ENCODE measurements around the gene SYT2. TPM values are rescaled to one million over a fixed set of nuclear protein-coding genes. Genes with fewer than 3 reads are reported as not detected.

SYT2 gene
- total RNA-seq, 1 donor from 2014 or later: not detected

DNA sequence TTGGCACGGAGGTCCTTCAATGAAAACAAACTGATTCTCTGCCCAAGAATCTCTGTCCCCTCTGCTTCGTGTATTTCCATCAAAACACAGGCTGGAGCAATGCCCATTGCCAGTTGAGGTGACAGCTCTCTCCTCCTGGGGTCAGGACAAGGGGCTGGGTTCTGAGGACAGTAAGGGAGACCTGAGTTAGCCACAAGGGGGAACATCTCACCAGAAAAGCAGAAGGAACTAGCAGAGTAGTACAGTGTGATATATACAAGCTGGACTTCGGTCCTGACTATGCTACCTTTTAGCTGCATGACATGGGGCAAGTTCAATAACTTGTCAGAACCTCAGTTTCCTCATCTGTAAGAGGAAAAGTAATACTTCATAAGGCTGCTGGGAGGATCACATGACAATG, 50.3 kb downstream of the SYT2 start:
- H3K4me3 Mint-ChIP-seq (ENCODE audit: low read depth): no peak overlapping the region
- intact Hi-C loops (cut with micrococcal nuclease): no loop called here
- H3K36me3 Mint-ChIP-seq (ENCODE audit: low read depth): no peaks in the 10 kb centered on the region
- no peak for DNase-seq (ENCODE audit: low spot score)
- H3K4me1 Mint-ChIP-seq (ENCODE audit: low read depth): no peaks in the 10 kb centered on the region
- no peaks in the 10 kb centered on the region for H3K9me3 Mint-ChIP-seq
- H3K27me3 Mint-ChIP-seq (ENCODE audit: low read depth): peaks cover 24% of the 10 kb centered on the region
- H3K27ac Mint-ChIP-seq: no peak overlapping the region

DNA sequence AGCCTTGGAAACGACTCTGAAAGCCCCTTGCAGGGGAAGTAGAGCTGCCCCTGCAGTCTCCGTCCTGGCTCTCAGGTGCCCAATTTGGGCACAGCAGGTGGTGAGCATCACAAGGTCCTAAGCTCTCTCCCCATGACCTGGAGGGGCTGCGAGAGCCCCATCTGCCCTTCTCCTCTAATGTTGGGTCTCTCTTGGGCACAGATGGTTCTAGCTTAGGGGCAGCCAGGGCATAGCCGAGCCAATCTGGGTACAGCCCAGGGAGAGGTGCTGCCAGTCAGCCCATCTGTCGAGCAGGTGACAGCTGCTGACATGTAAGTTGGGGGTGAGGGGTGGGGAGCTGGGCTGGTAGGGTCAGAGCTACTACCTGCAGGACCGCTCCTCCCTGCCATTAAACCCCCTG, 50.7 kb downstream of the SYT2 start:
- H3K27ac Mint-ChIP-seq: no peak overlapping the region

DNA sequence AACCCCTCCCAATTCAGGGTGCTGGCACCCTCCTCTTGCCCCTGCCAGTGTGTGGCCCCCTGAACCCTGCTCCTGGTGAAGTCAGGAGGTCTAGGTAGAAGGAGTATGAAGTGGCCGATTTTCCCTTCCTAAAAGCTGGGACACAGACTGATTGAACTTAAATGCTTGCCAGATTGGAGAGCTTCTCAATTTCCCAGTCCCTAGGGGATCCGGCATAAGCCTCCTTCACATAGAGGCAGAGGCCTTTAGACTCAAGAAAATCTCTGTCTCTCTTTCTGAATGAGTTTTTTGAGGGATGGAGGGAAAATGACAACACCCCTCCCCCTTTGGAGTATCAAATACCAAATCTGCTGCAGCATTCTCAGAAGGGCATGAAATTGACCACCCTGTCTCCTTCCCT, 51.5 kb downstream of the SYT2 start:
- DNase-seq (ENCODE audit: low spot score): no peak
- intact Hi-C loops (cut with micrococcal nuclease): no loop called here
- Mint-ChIP-seq H3K4me1 (ENCODE audit: low read depth) (no peaks in the 10 kb centered on the region), H3K9me3 (no peaks in the 10 kb centered on the region), H3K4me3 (ENCODE audit: low read depth) (no peak overlapping the region), H3K27ac (no peak overlapping the region), H3K36me3 (ENCODE audit: low read depth) (no peaks in the 10 kb centered on the region), H3K27me3 (ENCODE audit: low read depth) (peaks cover 24% of the 10 kb centered on the region)

More for the DNA sequence above, 50.7 kb downstream of the SYT2 start:
- no peaks in the 10 kb centered on the region for H3K36me3 Mint-ChIP-seq (ENCODE audit: low read depth)
- no peak overlapping the region for H3K4me3 Mint-ChIP-seq (ENCODE audit: low read depth)
- no peaks in the 10 kb centered on the region for H3K9me3 Mint-ChIP-seq
- no peak for DNase-seq (ENCODE audit: low spot score)
- H3K4me1 Mint-ChIP-seq (ENCODE audit: low read depth): no peaks in the 10 kb centered on the region
- intact Hi-C loops (cut with micrococcal nuclease): no loop called here
- peaks cover 24% of the 10 kb centered on the region for H3K27me3 Mint-ChIP-seq (ENCODE audit: low read depth)

GRCh38 chr1:202658251-202658759, 51.9 kb downstream of the SYT2 start:
- Mint-ChIP-seq H3K9me3 (no peaks in the 10 kb centered on the region), H3K4me3 (ENCODE audit: low read depth) (no peak overlapping the region), H3K27ac (no peak overlapping the region), H3K4me1 (ENCODE audit: low read depth) (no peaks in the 10 kb centered on the region), H3K36me3 (ENCODE audit: low read depth) (no peaks in the 10 kb centered on the region), H3K27me3 (ENCODE audit: low read depth) (peaks cover 21% of the 10 kb centered on the region)
- no peak for DNase-seq (ENCODE audit: low spot score)
- intact Hi-C loops (cut with micrococcal nuclease): no loop called here

- Mint-ChIP-seq H3K4me3 (ENCODE audit: low read depth) (no peak overlapping the region), H3K27me3 (ENCODE audit: low read depth) (peaks cover 25% of the 10 kb centered on the region), H3K27ac (no peak overlapping the region), H3K36me3 (ENCODE audit: low read depth) (no peaks in the 10 kb centered on the region), H3K9me3 (no peaks in the 10 kb centered on the region), H3K4me1 (ENCODE audit: low read depth) (no peaks in the 10 kb centered on the region)
- no peak for DNase-seq (ENCODE audit: low spot score)
- intact Hi-C loops (cut with micrococcal nuclease): no loop called here
These were observed 53.2 kb downstream of the SYT2 start for GRCh38 chr1:202656951-202657646.

GRCh38 chr1:202656057-202656456, 54.2 kb downstream of the SYT2 start:
- no peak for DNase-seq (ENCODE audit: low spot score)
- no peaks in the 10 kb centered on the region for H3K9me3 Mint-ChIP-seq
- peaks cover 27% of the 10 kb centered on the region for H3K27me3 Mint-ChIP-seq (ENCODE audit: low read depth)
- no peak overlapping the region for H3K4me3 Mint-ChIP-seq (ENCODE audit: low read depth)
- H3K36me3 Mint-ChIP-seq (ENCODE audit: low read depth): no peaks in the 10 kb centered on the region
- no peaks in the 10 kb centered on the region for H3K4me1 Mint-ChIP-seq (ENCODE audit: low read depth)
- H3K27ac Mint-ChIP-seq: no peak overlapping the region
- intact Hi-C loops (cut with micrococcal nuclease): no loop called here

GRCh38 chr1:202654079-202654478, 56.2 kb downstream of the SYT2 start:
- no peak overlapping the region for H3K27ac Mint-ChIP-seq
- DNase-seq (ENCODE audit: low spot score): no peak
- no peaks in the 10 kb centered on the region for H3K36me3 Mint-ChIP-seq (ENCODE audit: low read depth)
- H3K4me3 Mint-ChIP-seq (ENCODE audit: low read depth): no peak overlapping the region
- H3K4me1 Mint-ChIP-seq (ENCODE audit: low read depth): no peaks in the 10 kb centered on the region
- peaks cover 33% of the 10 kb centered on the region for H3K27me3 Mint-ChIP-seq (ENCODE audit: low read depth)
- intact Hi-C loops (cut with micrococcal nuclease): no loop called here
- no peaks in the 10 kb centered on the region for H3K9me3 Mint-ChIP-seq

GRCh38 chr1:202649553-202650392, 60.5 kb downstream of the SYT2 start:
- no peaks in the 10 kb centered on the region for H3K9me3 Mint-ChIP-seq
- H3K27ac Mint-ChIP-seq: no peak overlapping the region
- H3K27me3 Mint-ChIP-seq (ENCODE audit: low read depth): peaks cover 52% of the 10 kb centered on the region
- DNase-seq (ENCODE audit: low spot score): no peak
- H3K4me3 Mint-ChIP-seq (ENCODE audit: low read depth): no peak overlapping the region
- no peaks in the 10 kb centered on the region for H3K4me1 Mint-ChIP-seq (ENCODE audit: low read depth)
- no peaks in the 10 kb centered on the region for H3K36me3 Mint-ChIP-seq (ENCODE audit: low read depth)
- intact Hi-C loops (cut with micrococcal nuclease): no loop called here

DNA sequence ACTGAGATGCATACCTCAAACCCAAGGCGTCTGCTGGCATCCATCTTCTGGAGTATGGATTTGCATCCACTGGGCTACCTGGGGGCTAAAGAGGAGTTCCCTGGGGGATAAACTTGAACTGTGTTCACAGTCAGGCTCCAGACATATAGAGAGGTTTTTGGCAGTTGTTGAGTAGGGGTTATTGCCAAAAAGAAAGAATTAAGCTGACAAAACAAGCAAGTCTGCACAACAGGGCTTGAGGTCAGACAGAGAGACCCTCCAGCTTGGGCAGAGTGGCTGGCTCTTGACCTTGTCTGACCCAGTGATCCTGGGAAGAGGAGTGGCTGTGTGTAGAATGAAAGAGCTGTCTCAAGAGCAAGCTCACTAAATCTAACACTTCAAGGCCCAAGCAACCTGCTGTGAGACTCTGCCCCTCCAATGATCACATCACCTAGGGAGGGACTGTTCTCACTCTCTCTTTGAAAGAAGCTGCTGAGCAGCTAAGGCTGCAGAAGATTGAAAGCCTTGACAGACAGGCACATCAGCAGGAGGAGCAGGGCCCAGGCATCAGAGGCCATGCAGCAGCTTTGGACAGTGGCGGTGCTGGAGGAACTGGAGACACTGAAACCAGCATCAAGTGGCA, 61.5 kb downstream of the SYT2 start:
- intact Hi-C loops (cut with micrococcal nuclease): no loop called here
- Mint-ChIP-seq H3K36me3 (ENCODE audit: low read depth) (no peaks in the 10 kb centered on the region), H3K27me3 (ENCODE audit: low read depth) (peaks cover 63% of the 10 kb centered on the region), H3K9me3 (no peaks in the 10 kb centered on the region), H3K27ac (no peak overlapping the region), H3K4me1 (ENCODE audit: low read depth) (no peaks in the 10 kb centered on the region), H3K4me3 (ENCODE audit: low read depth) (no peak overlapping the region)
- no peak for DNase-seq (ENCODE audit: low spot score)

DNA sequence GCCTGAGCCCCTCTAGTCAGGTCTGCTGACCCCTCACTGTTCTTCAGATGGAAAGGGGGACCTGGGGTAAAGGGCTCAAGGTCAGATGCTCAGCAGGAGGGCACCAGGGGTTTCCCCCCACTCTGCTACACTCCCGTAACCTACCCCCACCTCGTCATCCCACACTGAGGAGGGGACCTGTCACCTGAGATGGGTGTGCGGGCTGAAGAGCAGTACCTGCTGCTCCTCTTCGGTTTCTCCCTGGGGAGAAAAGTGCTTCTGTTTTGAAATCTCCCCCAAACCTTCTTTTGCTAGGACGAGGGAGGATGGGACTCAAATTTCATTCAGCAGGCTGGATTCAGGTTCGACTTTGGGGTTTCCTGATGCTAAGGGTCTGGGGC, 65.2 kb downstream of the SYT2 start:
- intact Hi-C loops (cut with micrococcal nuclease): no loop called here

DNA sequence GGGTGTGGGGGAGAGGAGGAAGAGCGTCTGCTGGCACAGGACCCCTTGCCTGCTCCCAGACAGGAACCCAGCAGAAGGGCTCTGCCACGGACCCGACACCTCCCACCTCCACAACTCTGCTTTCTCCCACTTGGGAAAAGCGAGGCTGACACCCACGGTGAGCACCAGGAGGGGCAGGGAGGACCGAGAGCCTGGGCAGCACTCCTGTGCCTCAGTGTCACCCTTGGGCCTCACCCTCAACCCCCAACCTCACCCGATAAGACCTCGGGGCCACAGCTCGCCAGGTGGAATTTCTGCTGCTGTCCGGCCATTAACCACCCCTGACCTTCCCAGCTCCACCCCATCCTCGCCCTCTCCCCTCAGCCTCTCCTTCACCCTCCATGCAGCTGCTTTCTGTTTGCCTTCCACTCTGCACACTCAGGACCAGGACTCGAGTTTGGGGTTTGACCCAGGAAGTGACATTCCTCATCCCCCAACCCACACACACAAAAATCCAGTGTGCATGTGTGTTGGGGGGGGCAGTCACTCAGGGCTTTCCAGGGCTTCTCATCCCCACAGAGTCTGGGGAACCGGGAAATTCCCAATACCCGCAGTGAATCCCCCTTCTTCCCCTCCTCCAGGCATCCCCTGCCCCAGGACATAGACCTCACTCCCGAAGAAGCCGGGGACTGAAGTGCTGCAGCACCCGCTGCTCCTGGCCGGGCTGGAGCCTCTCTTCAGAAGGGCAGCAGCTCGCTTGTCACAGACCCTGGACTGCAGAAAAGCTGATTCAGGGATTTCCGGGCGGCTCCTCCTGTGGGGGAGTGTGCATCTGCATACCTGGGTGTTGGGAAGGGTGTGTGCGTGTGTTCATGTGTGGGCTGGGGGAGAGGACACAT, 65.8 kb downstream of the SYT2 start:
- Mint-ChIP-seq H3K27me3 (ENCODE audit: low read depth) (peaks cover 83% of the 10 kb centered on the region), H3K9me3 (no peaks in the 10 kb centered on the region), H3K36me3 (ENCODE audit: low read depth) (no peaks in the 10 kb centered on the region), H3K4me1 (ENCODE audit: low read depth) (peaks cover 2% of the 10 kb centered on the region), H3K4me3 (ENCODE audit: low read depth) (no peak overlapping the region), H3K27ac (no peak overlapping the region)
- intact Hi-C loops (cut with micrococcal nuclease): no loop called here
- DNase-seq (ENCODE audit: low spot score): no peak

More for the DNA sequence above, 65.2 kb downstream of the SYT2 start:
- no peak for DNase-seq (ENCODE audit: low spot score)
- H3K4me3 Mint-ChIP-seq (ENCODE audit: low read depth): no peak overlapping the region
- H3K4me1 Mint-ChIP-seq (ENCODE audit: low read depth): peaks cover 2% of the 10 kb centered on the region
- peaks cover 80% of the 10 kb centered on the region for H3K27me3 Mint-ChIP-seq (ENCODE audit: low read depth)
- no peaks in the 10 kb centered on the region for H3K36me3 Mint-ChIP-seq (ENCODE audit: low read depth)
- H3K9me3 Mint-ChIP-seq: no peaks in the 10 kb centered on the region
- H3K27ac Mint-ChIP-seq: no peak overlapping the region

All from activated T-helper 2 cell treated with anti-CD3 and anti-CD28 coated beads, Interferon-gamma antibody, Interleukin-2, Interleukin-4, amounts not matched to agents 10 μg/mL and 5 μg/mL and 100 μg/mL, durations not matched to agents 14 hours and 24 hours and 36 hours (primary cell).